Thyroid gland (tissue), 4 donors: Measurements from ENCODE around the gene MYO18A. TPM values are rescaled to one million over a fixed set of nuclear protein-coding genes. Genes with fewer than 3 reads are reported as not detected.

Experiments used
- DNase-seq, 2 donors: peaks; one replicate each; pipeline ENCODE4 v3.0.0-alpha.2; 2019
- H3K27ac ChIP-seq, 3 donors: fragments of 200-600 bp; sonication (generic); 1 replicate in 2 of 3; 2 replicates in 1 of 3; pipeline ENCODE4 v1.5.1; 2016 to 2019; ENCODE audit warnings: mild to moderate bottlenecking in 1 of 3, moderate library complexity in 1 of 3
- H3K27me3 ChIP-seq: fragments of 200-600 bp; sonication (generic); one replicate; pipeline ENCODE4 v1.5.1; 2019
- H3K36me3 ChIP-seq, 2 donors: fragments of 200-600 bp; sonication (generic); one replicate each; pipeline ENCODE4 v1.5.1; 2016 to 2019
- H3K4me1 ChIP-seq, 2 donors: fragments of 200-600 bp; sonication (generic); one replicate each; pipeline ENCODE4 v1.5.1; 2017 to 2019
- H3K4me3 ChIP-seq, 3 donors: fragments of 200-600 bp; sonication (generic); replicated peaks in 1 of 3; 1 replicate in 2 of 3; 2 replicates in 1 of 3; pipeline ENCODE4 v1.5.1; 2016; ENCODE audit warnings: mild to moderate bottlenecking in 1 of 3
- H3K9me3 ChIP-seq: fragments of 200-600 bp; sonication (generic); one replicate; pipeline ENCODE4 v1.5.1; 2017
- POLR2A ChIP-seq, 2 donors: fragments of 450-650 bp; IDR thresholded peaks; one replicate each; pipeline ENCODE4 v1.6.1; 2017; ENCODE audit warnings: antibody characterized with exemption in 2 of 2, mild to moderate bottlenecking in 2 of 2, moderate library complexity in 1 of 2
- WGBS, 2 donors: methylation state at CpG; one replicate each; pipeline ENCODE4 v1.1.5; 2017; 5-methylcytosine and 5-hydroxymethylcytosine counted together
- intact Hi-C: fragments of 100-400 bp; cut with DNase I; formaldehyde crosslinking; loops from one replicate; pipeline ENCODE4 v1.15.1; 2023
- total RNA-seq, 4 donors: library from RNA; depleted of rRNA; stranded (reverse); fragments of >200 nt; gene quantifications; one replicate each; pipeline ENCODE4 v1.2.3, GENCODE V29; 2016
- TF ChIP-seq, protein P1 (sequence below), 6 experiments: fragments of 200-600 bp in 3 of 6; fragments of 450-650 bp in 3 of 6; sonication (generic) in 3 of 6; IDR thresholded peaks; one replicate each; pipeline ENCODE4 v1.5.1; 2016 to 2019; ENCODE audit warnings: antibody characterized with exemption in 6 of 6, mild to moderate bottlenecking in 2 of 6, inconsistent platforms in 1 of 6, moderate library complexity in 1 of 6

The MYO18A gene
- total RNA-seq, 4 donors from 2014 or later, result 32.1 to 49.8 (median 40.6) TPM

DNA sequence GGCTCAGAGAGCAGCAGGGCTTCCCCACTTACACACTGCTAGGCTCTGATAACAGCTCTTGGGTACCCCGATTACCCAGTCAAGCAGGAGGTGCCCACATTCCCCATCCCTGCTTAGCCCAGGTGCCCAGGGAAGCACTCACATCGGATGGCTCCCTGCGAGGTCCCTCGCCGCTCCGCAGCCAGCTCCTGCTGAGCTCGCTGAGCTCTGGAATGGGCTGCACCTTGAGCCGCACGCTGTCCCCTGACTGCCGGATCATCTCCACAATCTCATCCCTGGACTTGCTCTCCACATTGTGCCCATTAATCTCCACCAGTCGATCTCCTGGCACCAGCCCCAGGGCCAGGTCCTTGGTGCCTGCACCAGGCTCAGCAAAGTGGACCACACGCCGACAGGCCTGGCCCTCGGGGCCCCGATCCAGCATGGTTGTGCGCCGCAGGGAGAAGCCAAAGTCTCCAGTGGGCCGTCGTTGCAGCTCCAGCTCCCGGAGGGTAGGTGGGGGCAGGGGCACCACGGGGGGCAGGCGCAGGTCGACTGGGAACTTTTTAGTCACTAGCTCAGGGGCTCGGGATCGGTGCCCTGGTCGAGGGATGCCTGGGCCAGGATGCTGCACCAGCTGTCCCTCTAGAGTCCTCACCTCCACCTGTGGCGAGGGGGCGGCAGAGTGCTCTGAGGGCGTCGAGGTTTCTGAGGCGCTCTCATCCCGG is 14.2 kb downstream of the MYO18A start:
- no peak for TF ChIP-seq POLR2A (IDR thresholded peaks at IDR 0.05)
- TF ChIP-seq, protein P1, sequence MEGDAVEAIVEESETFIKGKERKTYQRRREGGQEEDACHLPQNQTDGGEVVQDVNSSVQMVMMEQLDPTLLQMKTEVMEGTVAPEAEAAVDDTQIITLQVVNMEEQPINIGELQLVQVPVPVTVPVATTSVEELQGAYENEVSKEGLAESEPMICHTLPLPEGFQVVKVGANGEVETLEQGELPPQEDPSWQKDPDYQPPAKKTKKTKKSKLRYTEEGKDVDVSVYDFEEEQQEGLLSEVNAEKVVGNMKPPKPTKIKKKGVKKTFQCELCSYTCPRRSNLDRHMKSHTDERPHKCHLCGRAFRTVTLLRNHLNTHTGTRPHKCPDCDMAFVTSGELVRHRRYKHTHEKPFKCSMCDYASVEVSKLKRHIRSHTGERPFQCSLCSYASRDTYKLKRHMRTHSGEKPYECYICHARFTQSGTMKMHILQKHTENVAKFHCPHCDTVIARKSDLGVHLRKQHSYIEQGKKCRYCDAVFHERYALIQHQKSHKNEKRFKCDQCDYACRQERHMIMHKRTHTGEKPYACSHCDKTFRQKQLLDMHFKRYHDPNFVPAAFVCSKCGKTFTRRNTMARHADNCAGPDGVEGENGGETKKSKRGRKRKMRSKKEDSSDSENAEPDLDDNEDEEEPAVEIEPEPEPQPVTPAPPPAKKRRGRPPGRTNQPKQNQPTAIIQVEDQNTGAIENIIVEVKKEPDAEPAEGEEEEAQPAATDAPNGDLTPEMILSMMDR (IDR thresholded peaks at IDR 0.05), result no peak
- H3K4me3 ChIP-seq, result no peak overlapping the region
- no peaks in the 10 kb centered on the region for H3K9me3 ChIP-seq
- no peak overlapping the region for H3K27ac ChIP-seq
- no peaks in the 10 kb centered on the region for H3K27me3 ChIP-seq
- 93 to 94% methylated on average over 17 to 30 of the region's 32 CpGs for WGBS, 2 donors
- peaks cover 0 to 28% of the 10 kb centered on the region in 2 donors for H3K4me1 ChIP-seq
- intact Hi-C loops, result no loop called here
- DNase-seq, result no peak
- peaks cover 8 to 12% of the 10 kb centered on the region in 2 donors for H3K36me3 ChIP-seq

DNA sequence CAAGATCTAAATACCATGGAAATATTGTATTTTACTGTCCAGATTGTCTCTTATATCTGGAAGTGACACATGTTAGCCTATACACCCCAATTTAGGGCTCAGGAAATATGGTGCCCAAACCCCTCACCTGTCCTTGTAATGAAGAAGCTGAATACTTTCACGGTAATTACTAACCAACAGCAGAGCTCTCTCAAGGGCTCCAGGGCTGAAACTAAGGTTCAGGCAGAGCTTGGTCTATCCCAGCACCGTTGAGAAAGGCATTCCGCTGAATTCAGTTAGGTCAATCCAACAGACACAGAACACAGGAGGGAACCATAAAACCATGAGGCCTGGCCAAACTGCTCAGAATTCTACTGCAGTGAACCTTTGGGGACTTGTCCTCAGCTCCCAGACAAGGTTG is 14.9 kb downstream of the MYO18A start:
- WGBS, 2 donors, result 89 to 94% methylated on average over 3 of the region's 3 CpGs
- TF ChIP-seq, protein P1 (IDR thresholded peaks at IDR 0.05), result no peak
- no peak for TF ChIP-seq POLR2A (IDR thresholded peaks at IDR 0.05)
- H3K4me1 ChIP-seq, result peaks cover 4 to 33% of the 10 kb centered on the region in 2 donors

DNA sequence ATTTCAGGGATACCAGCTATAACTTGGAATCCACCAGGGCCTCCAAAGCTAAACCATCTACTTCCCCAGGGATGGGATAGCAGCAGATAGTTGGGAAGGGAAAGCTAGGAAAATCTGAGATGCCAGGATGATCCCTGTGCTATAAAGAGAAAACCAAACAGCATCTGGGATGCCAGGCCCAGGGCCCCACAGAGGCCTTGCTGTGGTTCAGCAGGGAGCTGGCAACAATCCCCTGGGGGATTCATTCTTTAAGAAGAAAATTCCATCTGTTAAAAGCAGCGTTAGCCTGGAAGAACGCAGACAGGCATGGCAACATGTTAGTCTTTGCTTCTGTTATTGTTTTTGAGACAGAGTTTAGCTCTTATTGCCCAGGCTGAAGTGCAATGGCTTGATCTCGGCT is 16.6 kb downstream of the MYO18A start:
- Histone ChIP-seq H3K4me1 (peaks cover 21 to 47% of the 10 kb centered on the region in 2 donors), H3K27ac (no peak overlapping the region), H3K36me3 (peaks cover 8 to 12% of the 10 kb centered on the region in 2 donors), H3K4me3 (no peak overlapping the region), H3K9me3 (no peaks in the 10 kb centered on the region), H3K27me3 (no peaks in the 10 kb centered on the region)
- TF ChIP-seq, protein P1 (IDR thresholded peaks at IDR 0.05), result no peak
- TF ChIP-seq POLR2A (IDR thresholded peaks at IDR 0.05), result no peak
- no peak for DNase-seq
- intact Hi-C loops, result no loop called here
- WGBS, 2 donors, result 56 to 77% methylated on average over 3 of the region's 3 CpGs

More for the DNA sequence above, 14.9 kb downstream of the MYO18A start:
- no peak overlapping the region for H3K4me3 ChIP-seq
- H3K27me3 ChIP-seq, result no peaks in the 10 kb centered on the region
- H3K9me3 ChIP-seq, result no peaks in the 10 kb centered on the region
- H3K36me3 ChIP-seq, result peaks cover 8 to 12% of the 10 kb centered on the region in 2 donors
- H3K27ac ChIP-seq, result no peak overlapping the region
- intact Hi-C loops, result no loop called here
- no peak for DNase-seq

DNA sequence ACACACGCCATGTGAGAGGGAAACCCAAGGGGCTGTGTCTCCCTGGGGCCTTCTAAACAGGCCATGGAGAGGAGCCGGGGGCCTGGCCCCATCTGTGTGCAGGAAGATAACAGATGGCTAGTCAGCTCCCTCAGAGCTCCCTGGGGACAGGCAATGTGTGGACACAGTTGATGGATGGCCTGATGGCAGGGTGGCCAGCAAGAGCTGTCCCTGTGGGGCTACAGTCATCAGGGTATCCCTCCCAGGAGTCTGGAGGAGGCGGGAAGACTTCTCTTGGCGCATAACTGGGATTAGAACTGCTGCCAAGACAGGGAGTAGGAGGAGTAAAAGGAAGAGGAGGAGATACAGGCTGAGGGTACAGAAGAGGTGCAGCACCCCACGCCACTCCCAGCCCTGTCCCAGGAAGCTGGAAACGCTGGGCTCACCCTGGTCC is 17.3 kb downstream of the MYO18A start:
- Histone ChIP-seq H3K4me1 (peaks cover 27 to 46% of the 10 kb centered on the region in 2 donors), H3K4me3 (no peak overlapping the region), H3K27ac (no peak overlapping the region), H3K36me3 (peaks cover 8 to 12% of the 10 kb centered on the region in 2 donors), H3K9me3 (no peaks in the 10 kb centered on the region), H3K27me3 (no peaks in the 10 kb centered on the region)
- 79 to 82% methylated on average over 5 to 6 of the region's 6 CpGs for WGBS, 2 donors
- DNase-seq, result no peak
- intact Hi-C loops, result no loop called here
- TF ChIP-seq POLR2A (IDR thresholded peaks at IDR 0.05), result no peak
- TF ChIP-seq, protein P1 (IDR thresholded peaks at IDR 0.05), result no peak
